Mucosa of descending colon (tissue), 3 donors: ENCODE data around the gene ZNF814. TPM values are rescaled to one million over a fixed set of nuclear protein-coding genes. Genes with fewer than 3 reads are reported as not detected.
A peak's percentile ranks its signal among the peaks of the same experiment; 100 is the strongest.
"Not testable (repeated sequence)": the region's sequence is repeated elsewhere in the genome, so short reads cannot be mapped to it uniquely, and the experiment has no call there.

Experiments
- ATAC-seq: fragments of 200-7000 bp; cut with Tn5 transposase; one replicate; pipeline ENCODE4 v1.9.1; 2020; ENCODE audit warnings: mild to moderate bottlenecking, moderate library complexity
- DNase-seq, 3 donors: peaks; one replicate each; pipeline ENCODE4 v3.0.0-alpha.2; 2020
- H3K36me3 ChIP-seq: fragments of 200-600 bp; one replicate; pipeline ENCODE4 v1.8.0; 2021; ENCODE audit warnings: low read depth, mild to moderate bottlenecking
- H3K4me1 ChIP-seq: fragments of 200-600 bp; one replicate; pipeline ENCODE4 v1.8.0; 2021; ENCODE audit warnings: low read depth, mild to moderate bottlenecking
- H3K4me3 ChIP-seq: fragments of 200-600 bp; one replicate; pipeline ENCODE4 v1.8.0; 2021; ENCODE audit warnings: mild to moderate bottlenecking
- H3K9me3 ChIP-seq: fragments of 200-600 bp; one replicate; pipeline ENCODE4 v1.8.0; 2021; ENCODE audit warnings: mild to moderate bottlenecking
- intact Hi-C, 2 donors: fragments of 100-400 bp; cut with DNase I in 1 of 2; cut with micrococcal nuclease in 1 of 2; formaldehyde crosslinking; loops; one replicate each; pipeline versions ENCODE4 v1.11.0 to v1.11.1; 2022; cut with DNase I, micrococcal nuclease
- total RNA-seq, 3 donors: library from RNA; stranded (reverse); fragmentation: NEBNext Ultra II Directional in 2 of 3; extraction: Animal tissue kit (Norgen Biotek cat#: 25700) in 2 of 3; gene quantifications; one replicate each; pipeline versions ENCODE4 v1.2.1 to v1.2.4, GENCODE V29; 2021 to 2023
- TF ChIP-seq, protein P1 (sequence below): fragments of 200-600 bp; IDR thresholded peaks from one replicate; pipeline ENCODE4 v1.8.0; 2022; ENCODE audit warnings: antibody characterized with exemption, mild to moderate bottlenecking
- donor health status: DM: no; HTN: no; CAD: no; lungs with moderate emphysema.
- donor health status: DM: no; HTN: no; CAD: no.
- donor health status: DM: no; HTN: yes; CAD: no.

The ZNF814 gene
- total RNA-seq, 3 donors from 2014 or later: 9.1 to 24.5 (median 18.4) TPM

DNA sequence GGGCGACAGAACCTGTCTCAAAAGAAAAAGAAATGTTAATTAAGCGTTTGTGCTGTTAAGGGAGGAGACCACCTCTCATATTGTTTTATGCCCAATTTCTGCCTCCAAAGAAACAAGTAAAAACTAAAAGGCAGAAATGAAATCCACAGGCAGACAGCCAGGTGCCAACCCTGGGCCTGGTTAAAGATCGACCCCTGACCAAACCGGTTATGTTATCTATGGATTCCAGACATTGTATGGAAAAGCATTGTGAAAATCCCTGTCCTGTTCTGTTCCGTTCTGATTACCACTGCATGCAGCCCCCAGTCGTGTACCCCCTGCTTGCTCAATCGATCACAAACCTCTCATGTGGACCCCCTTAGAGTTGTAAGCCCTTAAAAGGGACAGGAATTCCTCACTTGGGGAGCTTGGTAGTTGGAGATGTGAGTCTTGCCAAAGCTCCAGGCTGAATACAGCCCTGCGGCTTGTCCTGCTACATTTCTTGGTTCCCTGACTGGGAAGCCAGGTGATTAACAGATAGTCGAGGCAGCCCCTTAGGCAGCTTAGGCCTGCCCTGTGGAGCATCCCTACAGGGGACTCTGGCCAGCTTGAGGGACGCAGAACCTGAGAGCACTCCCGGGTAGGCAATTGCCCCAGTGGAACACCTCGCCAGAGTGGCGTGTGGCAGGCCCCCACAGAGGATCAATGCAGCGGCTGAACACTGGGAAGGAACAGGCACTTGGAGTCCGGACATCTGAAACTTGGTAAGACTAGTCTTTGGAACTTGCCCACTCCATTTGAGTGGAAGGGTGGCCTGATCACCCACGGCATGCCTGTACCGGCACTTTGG is 73.4 kb downstream of the ZNF814 start:
- H3K4me1 ChIP-seq: peaks cover 19% of the 10 kb centered on the region
- intact Hi-C loops: no loop called here
- TF ChIP-seq, protein P1, sequence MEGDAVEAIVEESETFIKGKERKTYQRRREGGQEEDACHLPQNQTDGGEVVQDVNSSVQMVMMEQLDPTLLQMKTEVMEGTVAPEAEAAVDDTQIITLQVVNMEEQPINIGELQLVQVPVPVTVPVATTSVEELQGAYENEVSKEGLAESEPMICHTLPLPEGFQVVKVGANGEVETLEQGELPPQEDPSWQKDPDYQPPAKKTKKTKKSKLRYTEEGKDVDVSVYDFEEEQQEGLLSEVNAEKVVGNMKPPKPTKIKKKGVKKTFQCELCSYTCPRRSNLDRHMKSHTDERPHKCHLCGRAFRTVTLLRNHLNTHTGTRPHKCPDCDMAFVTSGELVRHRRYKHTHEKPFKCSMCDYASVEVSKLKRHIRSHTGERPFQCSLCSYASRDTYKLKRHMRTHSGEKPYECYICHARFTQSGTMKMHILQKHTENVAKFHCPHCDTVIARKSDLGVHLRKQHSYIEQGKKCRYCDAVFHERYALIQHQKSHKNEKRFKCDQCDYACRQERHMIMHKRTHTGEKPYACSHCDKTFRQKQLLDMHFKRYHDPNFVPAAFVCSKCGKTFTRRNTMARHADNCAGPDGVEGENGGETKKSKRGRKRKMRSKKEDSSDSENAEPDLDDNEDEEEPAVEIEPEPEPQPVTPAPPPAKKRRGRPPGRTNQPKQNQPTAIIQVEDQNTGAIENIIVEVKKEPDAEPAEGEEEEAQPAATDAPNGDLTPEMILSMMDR: no peak
- DNase-seq: peak in 1 of 3 donors; percentile 55
- no peaks in the 10 kb centered on the region for H3K9me3 ChIP-seq
- no peak for ATAC-seq
- no peak overlapping the region for H3K4me3 ChIP-seq
- no peaks in the 10 kb centered on the region for H3K36me3 ChIP-seq

DNA sequence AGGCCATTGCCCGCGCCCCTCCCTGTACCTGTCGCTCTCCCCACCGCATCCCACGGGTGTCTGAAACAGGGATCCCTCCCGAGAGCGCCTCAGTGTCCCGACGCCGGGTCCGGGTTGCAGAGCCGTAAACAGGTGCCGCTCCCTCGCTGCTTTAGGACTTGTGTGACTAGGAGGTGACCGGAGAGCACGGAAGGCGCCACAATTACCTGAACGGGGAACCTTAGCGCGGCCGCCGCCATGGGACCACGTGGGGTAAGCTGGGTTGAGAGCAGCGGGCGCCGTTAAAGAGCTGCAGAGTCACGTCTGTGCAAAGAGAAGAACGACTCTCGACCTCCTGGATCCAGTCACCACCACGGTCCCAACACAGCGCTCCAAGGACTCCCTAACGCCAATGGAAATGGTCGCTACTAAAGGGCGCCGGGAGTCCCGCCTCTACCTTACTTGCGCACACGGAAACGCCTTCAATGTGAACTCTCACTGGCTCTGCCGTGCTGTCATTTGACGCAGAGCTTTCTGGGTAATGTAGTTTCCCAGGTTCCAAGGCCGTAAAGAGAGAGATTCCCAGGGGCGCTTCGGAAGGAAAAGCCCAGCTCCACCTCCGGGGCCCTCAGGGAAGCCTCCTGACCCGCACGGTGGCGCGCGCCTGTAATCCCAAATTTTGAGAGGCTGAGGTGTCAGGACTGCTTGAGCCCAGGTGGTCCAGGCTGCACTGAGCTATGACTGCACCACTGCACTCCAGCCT is 74.2 kb downstream of the ZNF814 start, which contains the start of gene ZNF552:
ZNF552 (minus strand) TSS at position 409 of the 742 bp plus-strand sequence; CDS start at position 239, 170 bp downstream.
- ATAC-seq: peak; percentile 92
- no peaks in the 10 kb centered on the region for H3K9me3 ChIP-seq
- no peaks in the 10 kb centered on the region for H3K36me3 ChIP-seq
- DNase-seq: peak; percentile 86 to 94 (median 90)
- intact Hi-C loops: no loop called here
- TF ChIP-seq, protein P1: no peak
- peak within 1 kb of the TSS; percentile 72 for H3K4me3 ChIP-seq
- peaks cover 15% of the 10 kb centered on the region for H3K4me1 ChIP-seq

DNA sequence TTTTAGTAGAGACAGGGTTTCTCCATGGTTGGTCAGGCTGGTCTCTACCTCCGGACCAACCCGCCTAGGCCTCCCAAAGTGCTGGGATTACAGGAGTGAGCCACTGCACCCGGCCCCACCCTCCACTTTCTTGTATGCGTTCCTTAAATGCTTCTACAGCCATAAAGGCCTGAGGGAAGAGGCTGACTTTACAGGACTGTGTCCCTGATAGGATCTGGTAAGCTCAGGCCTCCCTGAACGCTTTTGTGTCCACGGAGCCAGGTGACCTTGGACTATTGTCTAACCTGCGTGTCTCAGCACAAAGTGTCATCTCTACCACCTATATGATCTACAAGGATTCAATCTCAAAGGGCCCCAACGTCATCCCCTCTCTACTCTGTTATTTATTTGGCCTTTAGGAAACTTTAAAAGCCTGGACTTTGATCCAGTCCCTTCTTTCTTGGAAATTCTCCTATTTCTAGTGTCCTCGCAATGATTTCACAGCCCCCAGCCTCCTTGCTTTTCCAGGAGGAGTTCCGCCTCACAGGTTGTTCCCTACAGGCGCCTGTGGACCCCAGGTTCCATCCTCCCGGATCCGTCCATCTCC is 74.8 kb downstream of the ZNF814 start:
- no peaks in the 10 kb centered on the region for H3K9me3 ChIP-seq
- ATAC-seq (peak; percentile 51), DNase-seq (peak in 2 of 3 donors; percentile 42 to 57)
- H3K36me3 ChIP-seq: no peaks in the 10 kb centered on the region
- intact Hi-C loops: no loop called here
- peak overlapping the region; percentile 72 for H3K4me3 ChIP-seq
- TF ChIP-seq, protein P1: no peak
- peaks cover 15% of the 10 kb centered on the region for H3K4me1 ChIP-seq

DNA sequence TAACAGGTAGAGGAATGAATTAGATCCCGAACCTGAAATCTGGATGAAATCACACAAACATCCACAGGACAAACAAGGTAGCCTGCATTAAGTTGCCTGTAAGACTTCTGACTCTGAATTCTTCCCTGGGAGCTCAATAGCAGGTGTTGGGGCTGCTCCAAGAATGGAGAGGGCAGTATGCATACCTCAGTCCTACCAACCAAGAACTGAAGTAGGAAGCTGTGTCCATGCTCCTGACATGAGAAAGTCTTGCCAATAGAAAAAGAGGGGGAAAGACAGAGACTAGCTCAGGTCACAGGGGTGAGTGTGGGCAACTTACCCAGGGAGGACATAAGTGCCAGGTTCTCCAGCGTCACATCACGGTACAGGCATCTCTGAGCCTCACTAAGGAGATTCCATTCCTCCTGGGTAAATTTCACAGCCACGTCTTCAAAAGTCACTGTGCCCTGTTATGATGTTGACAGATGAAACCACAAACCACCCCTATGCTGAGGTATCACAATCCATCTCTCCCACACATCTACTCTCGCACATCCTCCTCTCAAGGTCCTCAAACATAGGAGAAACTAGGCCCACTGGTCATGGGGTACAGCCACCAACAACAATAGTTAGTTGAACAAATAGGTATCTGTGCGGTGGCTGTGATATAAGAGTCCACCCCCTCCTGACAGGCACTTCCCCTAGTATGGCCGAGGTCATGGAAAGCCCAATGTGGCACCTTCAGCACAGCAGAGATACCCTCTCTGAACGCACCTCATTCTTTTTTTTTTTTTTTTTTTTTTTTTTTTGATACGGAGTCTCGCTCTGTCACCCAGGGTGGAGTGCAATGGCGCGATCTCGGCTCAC is 75.6 kb downstream of the ZNF814 start:
- H3K4me3 ChIP-seq, DNase-seq, H3K9me3 ChIP-seq, H3K36me3 ChIP-seq, ATAC-seq, intact Hi-C loops: not testable (repeated sequence)
- peaks cover 15% of the 10 kb centered on the region for H3K4me1 ChIP-seq

DNA sequence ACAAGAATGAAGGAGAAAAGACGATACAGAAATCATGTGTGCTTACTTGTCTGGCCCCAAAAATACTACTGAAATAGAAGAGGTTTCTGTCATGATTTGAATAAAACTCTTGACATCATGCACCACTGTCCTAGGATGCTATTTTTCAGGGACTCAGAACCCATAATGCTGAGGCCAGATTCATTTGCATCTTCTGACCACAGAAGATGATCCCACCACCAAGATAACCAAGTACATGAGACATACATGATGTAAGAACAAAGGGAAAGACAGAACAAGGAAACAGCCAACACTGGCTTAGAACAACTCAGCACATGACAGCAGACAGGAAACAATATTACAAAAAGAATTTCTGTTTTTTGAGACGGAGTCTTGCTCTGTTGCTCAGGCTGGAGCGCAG is 76.6 kb downstream of the ZNF814 start:
- no peaks in the 10 kb centered on the region for H3K36me3 ChIP-seq
- ATAC-seq: no peak
- TF ChIP-seq, protein P1: no peak

DNA sequence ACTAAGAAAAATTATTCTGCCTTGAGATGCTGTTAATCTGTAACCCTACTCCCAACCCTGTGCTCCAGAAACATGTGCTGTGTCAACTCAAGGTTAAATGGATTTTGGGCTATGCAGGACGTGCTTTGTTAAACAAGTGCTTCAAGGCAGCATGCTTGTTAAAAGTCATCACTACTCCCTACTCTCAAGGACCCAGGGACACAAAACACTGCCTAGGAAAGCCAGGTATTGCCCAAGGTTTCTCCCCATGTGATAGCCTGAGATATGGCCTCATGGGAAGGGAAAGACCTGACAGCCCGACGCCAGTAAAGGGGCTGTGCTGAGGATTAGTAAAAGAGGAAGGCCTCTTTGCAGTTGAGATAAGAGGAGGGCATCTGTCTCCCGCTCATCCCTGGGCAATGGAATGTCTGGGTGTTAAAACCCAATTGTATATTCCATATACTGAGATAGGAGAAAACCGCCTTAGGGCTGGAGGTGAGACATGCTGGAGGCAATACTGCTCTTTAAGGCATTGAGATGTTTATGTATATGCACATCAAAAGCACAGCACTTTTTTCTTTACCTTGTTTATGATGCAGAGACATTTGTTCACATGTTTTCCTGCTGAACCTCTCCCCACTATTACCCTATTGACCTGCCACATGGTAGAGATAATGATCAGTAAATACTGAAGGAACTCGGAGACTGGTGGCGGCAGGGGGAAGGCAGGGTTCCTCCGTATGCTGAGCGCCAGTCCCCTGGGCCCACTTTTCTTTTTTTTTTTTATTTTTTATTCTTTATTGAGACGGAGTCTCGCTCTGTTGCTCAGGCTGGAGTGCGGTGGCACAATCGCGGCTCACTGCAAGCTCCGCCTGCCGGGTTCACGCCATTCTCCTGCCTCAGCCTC is 78.2 kb downstream of the ZNF814 start:
- H3K36me3 ChIP-seq, H3K4me3 ChIP-seq, H3K9me3 ChIP-seq, intact Hi-C loops, ATAC-seq: not testable (repeated sequence)
- H3K4me1 ChIP-seq: peaks cover 18% of the 10 kb centered on the region
- DNase-seq: peak in 1 of 3 donors; percentile 44

More for the DNA sequence above, 76.6 kb downstream of the ZNF814 start:
- DNase-seq: no peak
- Histone ChIP-seq H3K9me3 (no peaks in the 10 kb centered on the region), H3K4me3 (no peak overlapping the region), H3K4me1 (peaks cover 15% of the 10 kb centered on the region)
- intact Hi-C loops: no loop called here
